ENCODE data around the gene ZMIZ1.

Gene ZMIZ1

GRCh38 chr10:79219322-79219957 lies 150.7 kb downstream of the ZMIZ1 start:
- FAIRE-seq: no peak

DNA sequence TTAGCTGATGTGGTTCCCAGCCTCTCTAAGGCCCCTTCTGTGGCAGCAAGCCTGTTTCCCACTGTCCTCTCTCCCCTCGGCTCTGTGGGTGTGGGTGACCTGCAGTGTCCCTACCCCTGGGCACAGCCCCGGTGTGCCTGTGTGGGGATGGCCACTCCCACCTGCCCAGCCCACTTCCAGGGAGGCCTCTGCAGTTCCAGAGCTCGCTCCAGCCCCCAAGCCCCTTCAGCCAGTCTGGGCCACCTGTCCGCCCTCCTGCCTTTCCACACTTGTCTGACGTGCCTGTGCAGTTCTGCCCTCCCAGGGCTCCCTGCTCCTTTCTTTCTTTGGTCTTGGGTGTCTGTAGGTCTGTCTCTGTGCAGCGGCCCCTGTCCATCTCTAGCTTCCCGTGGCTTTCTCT lies 151.5 kb downstream of the ZMIZ1 start:
- FAIRE-seq: no peak

DNA sequence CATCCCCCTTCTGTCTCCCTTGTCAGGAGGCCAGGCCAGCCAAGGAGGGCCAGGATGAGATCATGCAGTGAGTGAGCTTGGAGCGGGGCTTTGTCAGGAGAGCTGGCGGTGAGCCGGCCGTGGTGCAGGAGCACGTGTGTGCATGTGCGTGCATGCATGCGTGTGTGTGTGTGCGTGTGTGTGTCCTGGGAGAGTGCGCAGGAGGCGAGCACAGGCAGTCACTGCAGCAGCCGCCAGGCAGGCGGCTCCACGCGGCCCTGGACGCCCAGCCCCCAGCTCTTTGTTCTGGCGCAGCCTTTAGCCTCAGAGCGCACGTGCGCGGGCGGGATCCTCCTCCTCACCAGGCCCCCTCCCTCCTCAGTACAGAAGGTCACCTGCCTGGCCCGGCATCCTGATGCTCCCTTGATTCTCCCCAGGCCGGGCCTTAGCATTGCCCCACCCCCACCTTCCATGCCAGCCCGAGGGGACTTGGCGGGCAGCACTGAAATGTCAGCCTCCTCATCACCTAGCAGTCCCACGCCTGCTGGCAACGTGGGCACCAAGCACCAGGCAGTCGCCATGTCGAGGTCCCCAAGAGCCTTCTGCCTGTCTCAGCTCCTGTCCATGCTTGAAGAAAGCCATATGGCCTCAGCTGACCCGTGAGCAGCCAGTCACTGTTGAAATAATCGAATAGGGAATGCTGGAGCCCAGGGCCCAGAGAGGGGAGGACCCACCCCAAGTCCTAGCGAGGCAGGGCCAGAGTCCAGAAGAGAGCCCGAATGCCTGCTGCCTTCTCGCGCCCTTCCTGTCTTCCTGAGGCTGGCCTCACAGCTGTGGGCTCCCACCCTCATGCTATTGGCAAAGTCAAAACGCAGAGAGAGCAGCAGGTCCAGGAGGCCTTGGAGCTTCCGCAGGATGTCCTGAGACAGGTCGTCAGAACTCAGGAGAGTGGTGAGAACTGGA lies 152.6 kb downstream of the ZMIZ1 start:
- no peak for FAIRE-seq

DNA sequence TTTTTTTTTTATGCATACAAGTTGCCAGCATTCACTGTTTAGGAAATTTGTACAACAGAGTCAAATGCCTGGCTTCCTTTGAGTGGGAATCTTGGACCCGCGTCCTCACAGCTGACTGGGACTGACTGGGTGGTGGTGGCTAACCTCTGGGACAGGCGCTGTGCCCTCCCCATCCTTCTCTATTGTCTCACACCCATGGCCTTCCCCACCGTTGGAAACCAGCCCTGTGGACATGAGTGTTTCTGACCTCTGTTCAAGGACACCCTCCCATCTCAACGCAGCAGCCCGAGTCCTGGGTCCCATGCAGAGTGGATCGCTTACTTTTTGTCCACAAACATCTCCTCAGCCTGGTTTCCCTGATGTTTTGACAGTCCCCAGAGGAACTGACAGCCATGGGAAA lies 153.4 kb downstream of the ZMIZ1 start:
- no peak for FAIRE-seq

- no peak for FAIRE-seq
These were observed 154.6 kb downstream of the ZMIZ1 start for GRCh38 chr10:79223091-79224048.

- no peak for FAIRE-seq
These were observed 155.6 kb downstream of the ZMIZ1 start for GRCh38 chr10:79224263-79224949.

DNA sequence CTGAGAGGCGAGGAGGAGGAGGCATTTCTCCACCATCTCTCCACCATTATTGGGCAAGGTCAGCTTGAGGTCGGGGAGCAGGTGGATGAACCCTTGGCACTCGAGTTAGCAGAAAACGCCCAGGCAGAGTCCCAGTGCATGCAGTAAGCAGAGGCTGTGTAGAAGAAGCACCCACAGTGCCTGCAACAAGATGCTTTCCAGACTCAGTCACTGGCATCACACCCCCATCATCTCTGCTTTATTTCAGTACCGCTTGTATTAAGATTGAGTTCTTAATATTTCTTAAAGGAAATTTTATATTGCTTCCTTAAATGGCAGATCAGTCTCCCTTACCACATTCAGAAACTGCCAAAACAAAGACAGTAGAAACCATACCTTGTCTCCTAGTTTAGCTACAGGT lies 156.2 kb downstream of the ZMIZ1 start:
- FAIRE-seq: no peak

DNA sequence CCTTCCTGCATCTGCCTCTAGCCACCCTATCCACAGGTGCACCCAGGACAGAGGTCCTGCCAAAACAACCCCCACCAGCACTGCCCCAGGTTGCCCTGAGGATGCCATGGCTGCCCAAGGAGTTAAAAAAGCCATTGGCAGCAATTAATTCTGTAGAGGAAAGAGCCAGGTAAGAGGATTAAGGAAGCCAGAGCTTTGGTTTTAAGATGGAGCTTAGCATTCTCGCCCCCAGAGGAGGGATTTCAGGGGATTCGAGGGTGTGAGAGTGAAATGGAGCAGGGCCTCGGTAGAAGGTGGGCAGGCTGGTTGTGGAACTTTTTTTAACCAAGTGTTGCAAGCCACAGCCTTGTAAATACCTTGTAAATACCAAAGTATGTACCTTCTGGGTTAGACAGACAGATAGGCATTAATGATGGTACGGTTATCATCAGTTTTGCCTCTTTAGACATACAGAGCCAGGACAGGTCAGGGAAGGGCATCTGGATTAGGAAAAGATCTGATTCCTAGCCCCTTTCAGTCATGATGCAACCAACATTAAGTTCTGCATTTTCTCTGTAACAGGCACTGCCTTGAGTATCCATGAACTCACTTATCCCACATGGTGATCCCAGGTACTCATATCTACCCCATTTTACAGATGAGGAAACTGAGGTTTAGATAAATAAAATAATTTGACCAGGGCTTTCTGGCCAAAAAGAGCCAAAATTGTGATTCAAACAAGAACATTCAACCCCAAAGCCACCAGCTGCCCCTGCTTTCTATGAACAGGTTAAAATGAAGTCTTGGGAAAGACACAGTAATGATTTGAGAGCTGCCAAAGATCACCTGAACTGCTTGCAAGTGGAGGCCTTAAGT lies 157.9 kb downstream of the ZMIZ1 start:
- FAIRE-seq: no peak

DNA sequence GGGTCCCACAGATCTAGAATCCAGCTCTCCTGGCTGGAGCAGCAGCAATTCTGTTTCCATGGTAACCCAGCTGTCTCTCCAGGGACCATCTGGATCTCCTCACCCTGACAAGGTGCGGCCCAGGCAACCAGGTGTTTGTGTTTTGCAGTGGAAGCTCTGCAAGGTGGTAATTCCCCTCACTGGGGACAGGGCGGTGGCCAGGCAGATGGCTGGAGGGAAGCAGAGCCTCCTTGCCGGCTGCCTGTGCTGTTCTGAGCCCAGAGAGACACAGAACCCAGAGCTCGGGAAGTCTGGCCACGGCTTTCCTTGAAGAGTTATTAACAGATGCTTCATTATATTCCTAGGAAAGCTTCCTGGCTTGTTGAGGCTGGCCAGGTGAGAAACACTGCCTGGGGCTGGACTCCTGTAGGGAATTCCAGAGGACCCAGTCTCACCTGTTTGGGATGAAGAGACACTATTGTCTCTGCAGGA lies 160.3 kb downstream of the ZMIZ1 start:
- FAIRE-seq: no peak

DNA sequence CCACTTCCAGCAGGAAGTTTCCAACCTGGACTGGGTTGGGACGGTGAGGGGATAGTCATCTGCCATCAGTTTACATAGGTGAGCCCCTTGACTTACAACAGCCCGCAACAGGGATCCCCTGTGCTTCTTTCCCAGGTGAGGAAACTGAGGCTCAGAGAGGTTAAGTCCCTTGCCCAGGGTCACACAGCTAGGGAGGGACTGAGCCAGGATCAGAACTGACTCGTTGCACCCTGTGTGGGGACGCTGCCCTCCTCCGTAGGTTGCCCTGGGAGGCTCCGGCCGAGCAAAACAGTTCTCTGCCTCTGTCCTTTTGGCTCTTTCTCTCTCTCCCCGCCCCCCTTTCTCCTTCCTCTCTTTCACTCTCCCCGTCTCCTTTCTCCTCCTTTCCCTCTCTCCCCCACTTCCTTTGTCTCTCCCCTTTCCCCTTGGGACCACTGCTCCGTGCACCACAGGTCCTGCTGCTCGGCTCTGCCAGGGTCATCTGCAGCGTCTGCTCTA lies 161.1 kb downstream of the ZMIZ1 start:
- FAIRE-seq: no peak

GRCh38 chr10:79230328-79230830 lies 161.6 kb downstream of the ZMIZ1 start:
- no peak for FAIRE-seq

DNA sequence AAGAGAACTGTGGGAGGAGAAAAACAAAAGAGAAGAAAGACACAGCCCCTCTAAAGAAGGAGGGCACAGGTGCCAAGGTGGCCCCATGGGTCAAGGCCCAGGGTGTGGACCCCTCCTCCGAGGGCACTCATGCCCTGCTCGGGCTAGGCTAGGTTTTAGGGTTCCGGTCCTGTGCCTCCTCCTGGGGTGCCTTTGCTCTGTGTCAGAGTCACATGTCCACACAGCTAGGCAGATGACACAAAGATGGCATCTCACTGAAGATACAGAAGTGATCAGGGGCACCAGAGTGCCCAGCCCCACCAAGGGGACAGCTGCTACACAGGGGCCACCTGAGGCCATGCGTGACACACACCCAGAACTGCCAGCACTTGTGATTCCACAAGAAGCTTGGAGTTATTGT lies 162.1 kb downstream of the ZMIZ1 start:
- FAIRE-seq: no peak

DNA sequence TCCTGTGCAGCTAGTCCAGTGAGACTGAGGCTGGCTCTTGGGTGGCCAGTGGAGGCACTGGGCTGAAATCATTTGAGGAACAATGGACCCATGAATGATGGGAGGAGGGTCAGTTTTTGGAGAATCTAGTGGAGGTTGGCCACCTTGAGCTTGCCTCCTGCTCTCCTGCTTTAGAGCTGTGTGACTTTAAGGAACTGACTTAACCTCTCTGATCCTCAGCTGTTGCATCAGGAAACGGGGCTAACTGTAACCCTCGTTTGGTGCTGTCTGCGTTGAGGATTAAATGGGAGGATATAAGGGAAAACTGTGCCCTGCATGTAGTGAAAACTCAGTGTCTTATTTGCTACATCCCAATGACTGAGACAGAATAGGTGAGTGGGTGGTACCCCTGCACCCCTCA lies 163.1 kb downstream of the ZMIZ1 start:
- FAIRE-seq: no peak

- no peak for FAIRE-seq
These were observed 164.1 kb downstream of the ZMIZ1 start for GRCh38 chr10:79232864-79233263.

GRCh38 chr10:79234391-79235315 lies 165.9 kb downstream of the ZMIZ1 start:
- no peak for FAIRE-seq

GRCh38 chr10:79235765-79236432 lies 167.1 kb downstream of the ZMIZ1 start:
- no peak for FAIRE-seq

DNA sequence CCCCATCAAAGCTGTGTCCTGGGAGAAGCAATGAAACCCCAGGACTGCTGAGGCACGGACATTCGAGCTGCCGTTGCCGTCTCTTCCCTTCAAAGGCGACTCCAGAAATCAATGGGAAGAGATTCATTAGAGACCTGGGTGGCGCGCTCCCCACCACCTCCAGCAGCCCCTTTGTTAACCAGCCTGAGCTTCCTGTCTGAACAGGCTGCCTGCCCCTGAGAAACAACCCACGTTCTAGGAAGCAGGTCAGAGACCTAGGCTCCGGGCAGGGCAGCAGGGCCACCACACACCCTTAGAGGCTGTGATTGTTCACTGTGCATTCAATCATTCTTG lies 167.6 kb downstream of the ZMIZ1 start:
- no peak for FAIRE-seq

GRCh38 chr10:79237454-79238157 lies 168.8 kb downstream of the ZMIZ1 start:
- no peak for FAIRE-seq

DNA sequence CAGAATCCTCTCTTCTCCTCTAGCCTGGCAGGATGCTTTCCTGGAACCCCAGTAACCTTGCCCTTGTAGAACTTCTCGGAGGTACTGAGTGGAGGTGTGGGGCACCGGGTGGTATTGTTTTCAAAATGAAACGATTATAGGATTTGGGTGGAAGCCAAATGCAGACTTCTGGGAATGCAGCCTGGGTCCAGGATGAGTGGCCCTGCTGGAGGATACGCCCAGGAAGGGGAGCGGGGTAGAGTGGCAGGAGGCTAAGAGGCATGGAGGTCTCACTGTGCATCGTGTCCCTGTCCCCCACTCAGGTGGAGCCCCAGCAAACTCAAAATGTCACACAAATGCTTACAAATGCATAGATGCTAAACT lies 169.4 kb downstream of the ZMIZ1 start:
- FAIRE-seq: no peak
